GF-D8 (cell line): Measurements from ENCODE around the gene CYP19A1.

Experiments
- DNase-seq: peaks from one replicate; lab custom pipeline; 2025; lab: John Stamatoyannopoulos, UW

Gene CYP19A1

DNA sequence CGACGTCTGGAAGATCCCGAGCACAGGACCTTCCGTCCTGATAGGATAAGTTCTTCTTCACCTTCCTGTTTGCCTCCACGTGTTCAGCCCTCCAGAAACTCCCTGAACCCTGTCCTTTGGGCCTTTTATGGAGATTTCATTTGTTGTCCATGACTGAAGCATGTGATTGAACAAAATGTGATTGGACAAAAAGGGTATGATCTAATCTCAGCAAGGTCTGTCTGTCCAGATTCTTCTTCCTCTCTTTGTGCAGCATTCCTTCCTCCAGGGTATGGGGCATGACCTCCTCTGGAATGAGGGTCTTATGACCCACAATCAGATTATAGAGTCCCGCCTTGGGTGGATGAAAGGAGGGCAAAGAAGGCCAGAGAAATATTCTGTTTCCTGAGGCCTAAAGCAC is at the start of gene CYP19A1:
Gene CYP19A1 (minus strand): TSS at position 101 of the 400 bp plus-strand sequence. CDS start 95,684 bp downstream, outside the sequence.
- DNase-seq = no peak

DNA sequence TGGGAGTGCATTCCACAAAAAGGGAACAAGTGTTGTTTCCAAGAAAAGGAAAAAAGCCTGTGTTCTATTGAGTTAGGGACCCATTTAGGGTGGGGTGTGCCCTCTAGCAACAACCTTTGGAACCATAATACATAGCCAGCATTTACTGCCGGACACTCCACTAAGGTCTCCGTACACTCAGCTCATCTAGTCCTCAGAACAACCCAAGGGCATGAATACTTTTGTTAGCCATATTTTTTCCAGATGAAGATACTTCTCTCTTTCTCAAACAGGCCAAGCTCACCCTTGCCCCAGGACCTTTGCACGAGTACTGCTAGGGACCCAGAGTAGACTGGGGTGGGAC is 49.3 kb upstream of the CYP19A1 start:
- no peak for DNase-seq

- no peak for DNase-seq
These were observed 48.7 kb upstream of the CYP19A1 start for GRCh38 chr15:51386960-51387698.

- no peak for DNase-seq
These were observed 48.1 kb upstream of the CYP19A1 start for GRCh38 chr15:51386486-51386885.

- no peak for DNase-seq
These were observed 47.6 kb upstream of the CYP19A1 start for GRCh38 chr15:51386029-51386428.

GRCh38 chr15:51382787-51383186 is 44.4 kb upstream of the CYP19A1 start:
- no peak for DNase-seq

DNA sequence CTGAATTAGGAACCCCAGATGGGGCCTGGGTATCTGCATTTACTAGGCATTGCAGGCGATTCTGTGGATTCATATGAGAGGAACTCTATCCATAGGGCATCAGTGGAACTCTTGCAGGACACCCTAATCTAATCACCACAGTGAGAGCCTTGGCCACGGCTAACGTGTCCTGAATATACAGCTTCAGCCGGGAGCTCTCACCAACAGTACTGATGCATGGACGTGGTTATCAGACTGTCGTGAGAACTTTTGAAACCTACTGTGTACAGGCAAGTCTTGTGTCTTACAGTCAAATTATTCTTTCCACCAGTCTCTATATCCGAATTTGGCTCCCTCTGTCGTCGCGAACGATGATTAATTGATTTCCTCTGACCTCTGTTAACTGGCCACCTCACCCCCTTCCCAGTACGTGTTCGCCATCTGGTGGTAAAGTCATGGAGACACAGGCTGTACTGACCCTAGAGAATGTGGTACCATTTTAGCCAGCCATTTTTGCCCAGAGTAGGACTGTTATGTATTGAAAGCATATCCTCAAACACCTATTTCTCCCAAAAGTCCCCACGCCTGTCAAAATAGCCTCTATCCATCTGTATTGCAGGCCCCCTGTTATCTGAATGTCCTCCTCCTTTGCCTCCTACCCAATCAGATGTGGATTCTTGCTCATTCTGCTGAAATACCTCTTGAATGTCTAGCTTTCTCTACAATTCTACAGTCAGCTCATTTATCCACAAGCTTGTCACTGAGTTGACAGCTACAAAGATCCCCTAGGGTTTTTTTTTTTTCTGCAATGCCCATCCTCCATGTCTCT is 42.8 kb upstream of the CYP19A1 start:
- no peak for DNase-seq

DNA sequence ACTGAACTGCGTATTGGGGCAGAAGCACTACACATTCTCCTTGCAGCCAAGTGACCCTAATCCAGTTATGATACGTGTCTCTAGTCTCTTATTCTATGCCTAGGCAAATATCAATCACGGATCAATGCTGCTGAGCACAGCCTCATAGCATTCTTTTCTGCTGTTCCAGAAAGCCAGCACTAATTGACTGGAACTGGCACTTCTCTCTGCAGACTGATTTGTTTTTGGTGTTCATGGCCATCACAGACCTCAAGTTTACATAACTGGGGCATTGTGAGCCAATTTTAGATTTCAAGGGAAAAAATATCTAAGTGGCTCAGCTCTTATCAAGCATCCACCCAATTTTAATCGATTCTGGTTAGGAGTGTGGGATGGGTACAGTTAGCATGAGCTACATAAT is 41.0 kb upstream of the CYP19A1 start:
- no peak for DNase-seq

DNA sequence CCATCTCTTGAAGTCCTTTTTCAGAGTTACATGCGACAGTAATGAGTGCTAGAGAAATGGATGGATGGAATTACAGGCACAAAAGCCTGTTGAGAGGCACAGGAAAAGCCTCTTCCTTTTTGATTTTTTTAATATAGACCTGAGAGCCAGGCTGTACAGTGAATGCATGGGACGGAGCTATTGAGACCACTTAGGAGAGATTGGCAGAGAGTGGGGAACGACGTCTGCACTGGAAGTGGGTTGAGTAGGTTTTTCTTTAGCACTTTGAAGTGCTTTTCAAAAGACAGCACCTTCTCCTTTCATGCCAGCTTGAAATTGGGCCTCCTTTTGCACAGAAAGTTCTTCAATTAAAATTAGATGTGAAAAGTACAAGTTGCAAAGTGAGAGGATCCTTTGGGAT is 40.0 kb upstream of the CYP19A1 start:
- no peak for DNase-seq

- no peak for DNase-seq
These were observed 38.8 kb upstream of the CYP19A1 start for GRCh38 chr15:51377038-51377786.

DNA sequence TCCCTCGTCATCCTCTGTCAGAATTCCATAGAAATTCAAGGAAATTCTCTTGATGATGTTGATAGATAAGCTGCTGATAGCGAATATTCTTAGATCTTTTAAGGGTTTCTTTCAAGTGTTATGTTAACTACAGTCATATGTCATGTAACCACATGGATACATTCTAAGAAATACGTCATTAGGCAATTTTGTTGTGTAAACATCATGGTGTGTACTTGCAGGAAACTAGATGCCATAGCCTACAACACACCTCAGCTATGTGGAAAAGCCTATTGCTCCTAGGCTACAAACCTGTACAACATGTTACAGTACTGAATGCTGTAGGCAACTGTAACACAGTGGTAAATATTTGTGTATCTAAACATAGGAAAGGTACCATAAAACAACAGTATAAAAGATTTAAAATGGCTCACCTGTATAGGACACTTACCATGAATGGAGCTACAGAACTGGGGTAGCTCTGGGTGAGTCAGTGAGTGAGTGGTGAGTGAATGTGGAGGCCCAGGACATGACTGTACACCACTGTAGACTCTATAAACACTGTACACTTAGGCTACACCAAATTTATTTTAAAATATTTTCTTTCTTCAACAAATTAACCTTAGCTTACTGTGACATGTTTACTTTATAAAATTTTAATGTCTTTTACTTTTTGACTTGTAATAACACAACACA is 37.7 kb upstream of the CYP19A1 start:
- DNase-seq = no peak

- no peak for DNase-seq
These were observed 35.7 kb upstream of the CYP19A1 start for GRCh38 chr15:51374131-51374530.

- no peak for DNase-seq
These were observed 32.9 kb upstream of the CYP19A1 start for GRCh38 chr15:51371266-51371665.

GRCh38 chr15:51369451-51369761 is 31.0 kb upstream of the CYP19A1 start:
- no peak for DNase-seq

DNA sequence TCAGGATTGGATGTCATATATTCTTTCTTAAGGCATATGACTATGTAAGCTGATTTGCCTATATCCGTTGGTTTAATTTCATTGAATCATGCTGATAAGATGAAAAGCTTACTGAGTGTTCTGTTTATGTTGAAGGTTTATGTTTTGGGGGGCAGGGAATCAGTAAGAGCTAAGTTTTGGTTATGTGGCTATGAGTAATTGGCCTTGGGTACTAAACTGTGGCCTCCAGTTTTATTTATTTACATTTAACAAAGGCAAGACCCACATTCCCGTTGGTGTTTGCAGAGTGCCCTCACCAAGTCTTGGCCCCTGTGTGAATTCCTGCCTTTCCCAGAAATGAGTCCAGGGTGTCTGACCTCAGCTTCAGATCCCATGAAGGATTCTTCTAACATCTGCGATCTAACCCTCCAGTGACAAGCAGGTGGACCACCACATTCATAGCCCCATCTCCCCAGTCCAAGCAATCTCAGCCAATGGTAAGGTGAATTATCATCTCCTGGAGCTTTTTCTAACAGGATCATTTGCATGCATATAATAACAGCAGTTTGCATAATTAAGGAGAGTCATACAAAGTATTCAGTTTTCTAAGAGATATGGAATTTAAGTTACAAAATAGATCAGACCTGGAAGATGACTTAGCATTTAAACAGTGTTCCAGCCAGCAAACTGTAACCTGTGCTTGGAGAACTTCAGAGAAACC is 30.5 kb upstream of the CYP19A1 start:
- no peak for DNase-seq

DNA sequence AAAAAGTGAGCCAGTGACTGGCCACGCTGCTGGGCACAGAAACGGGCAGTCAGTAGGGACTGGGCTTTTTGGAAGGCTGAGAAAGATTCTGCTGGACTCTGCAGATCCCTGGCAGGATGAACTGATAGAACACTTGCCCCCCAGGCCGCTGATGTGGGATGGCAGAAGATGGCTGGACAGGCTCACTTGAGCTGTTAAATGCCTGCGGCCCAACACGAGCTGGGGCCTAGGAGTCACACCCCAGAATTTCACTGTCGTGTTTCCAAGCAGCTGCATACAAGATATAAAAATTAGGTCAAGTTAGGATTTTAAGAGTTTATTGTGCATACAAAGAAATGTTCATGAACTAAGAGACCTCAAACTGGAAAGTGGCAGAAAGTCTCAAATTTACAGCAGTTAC is 29.9 kb upstream of the CYP19A1 start:
- no peak for DNase-seq

DNA sequence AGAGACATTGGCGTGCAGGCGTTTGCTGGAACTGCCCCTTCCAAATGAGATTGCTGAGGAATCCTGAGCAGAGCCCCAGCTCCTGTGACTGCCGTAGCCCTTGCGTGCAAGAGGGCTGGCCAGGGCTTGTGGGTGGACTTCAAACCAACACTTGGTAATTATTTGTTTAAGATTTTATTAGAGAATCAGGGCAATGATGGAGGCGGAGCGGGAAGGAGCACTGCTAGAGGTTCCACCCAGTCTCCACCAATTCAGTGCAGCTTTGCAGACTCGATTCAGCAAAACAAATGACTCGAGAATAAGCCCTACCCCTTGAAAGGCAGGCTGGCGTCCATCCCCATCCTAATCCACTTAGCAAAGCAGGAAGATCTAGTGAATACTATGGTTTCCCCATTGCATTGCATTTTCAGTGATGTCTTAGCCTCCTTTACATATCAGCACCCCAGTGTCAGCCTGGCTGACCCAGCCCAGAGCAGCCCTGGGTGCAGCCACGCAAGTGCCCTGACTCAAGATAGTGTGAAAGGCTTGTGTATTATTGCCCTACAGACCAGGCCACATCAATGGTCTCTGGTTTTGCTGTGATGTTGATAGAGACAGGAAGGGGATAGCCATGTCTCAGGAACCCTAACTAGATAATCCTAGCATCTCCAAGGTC is 29.1 kb upstream of the CYP19A1 start:
- no peak for DNase-seq

- DNase-seq = no peak
These were observed 28.5 kb upstream of the CYP19A1 start for GRCh38 chr15:51366920-51367319.

GRCh38 chr15:51366071-51366470 is 27.7 kb upstream of the CYP19A1 start:
- DNase-seq = no peak

GRCh38 chr15:51365417-51365816 is 27.0 kb upstream of the CYP19A1 start:
- DNase-seq = no peak

DNA sequence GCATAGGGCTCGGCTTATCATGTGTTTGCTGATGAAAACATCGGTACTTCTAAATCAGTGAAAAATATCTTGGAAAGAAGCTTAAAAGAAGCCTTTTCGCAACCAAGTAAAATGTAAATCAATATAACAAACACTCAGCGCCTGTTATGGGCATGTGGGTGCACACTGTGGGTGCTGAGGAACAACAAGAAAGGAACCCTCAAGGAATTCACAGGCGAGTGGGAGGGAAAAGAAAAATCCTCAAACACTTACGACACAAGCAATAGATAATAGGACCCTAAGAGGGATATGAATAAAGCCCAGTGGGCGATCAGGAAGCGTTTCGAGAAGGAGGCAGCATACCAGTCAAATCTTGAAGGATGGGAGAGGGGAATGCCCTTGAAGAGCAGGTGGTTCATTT is 25.0 kb upstream of the CYP19A1 start:
- DNase-seq = no peak
